Prostate gland (tissue), 1 donor: ENCODE data around the gene TMEM108.

Experiments used
- POLR2A ChIP-seq: fragments of 450-650 bp; IDR thresholded peaks from one replicate; pipeline ENCODE4 v1.6.1; 2016; ENCODE audit warnings: antibody characterized with exemption, mild to moderate bottlenecking
- POLR2AphosphoS5 ChIP-seq: sonication (generic); formaldehyde crosslinking; IDR thresholded peaks from one replicate; pipeline ENCODE4 v1.6.1; 2017; ENCODE audit warnings: antibody characterized with exemption

- TF ChIP-seq POLR2AphosphoS5 (no peak), POLR2A (no peak)
Observed at GRCh38 chr3:133246773-133247172, 208.6 kb downstream of the TMEM108 start.
